Prostate gland (tissue), 2 donors: ENCODE measurements around the gene TPT1.

ENCODE experiments used
- POLR2A ChIP-seq: fragments of 450-650 bp; IDR thresholded peaks from one replicate; pipeline ENCODE4 v1.6.1; 2016; ENCODE audit warnings: antibody characterized with exemption, mild to moderate bottlenecking
- POLR2AphosphoS5 ChIP-seq: sonication (generic); formaldehyde crosslinking; IDR thresholded peaks from one replicate; pipeline ENCODE4 v1.6.1; 2017; ENCODE audit warnings: antibody characterized with exemption
- TF ChIP-seq, protein P1 (sequence below), 4 experiments: fragments of 200-600 bp in 2 of 4; fragments of 450-650 bp in 2 of 4; sonication (generic) in 2 of 4; IDR thresholded peaks; 1 replicate in 3 of 4; 2 replicates in 1 of 4; pipeline ENCODE4 v1.5.1; 2016 to 2019; ENCODE audit warnings: antibody characterized with exemption in 4 of 4, mild to moderate bottlenecking in 2 of 4, moderate library complexity in 2 of 4

DNA sequence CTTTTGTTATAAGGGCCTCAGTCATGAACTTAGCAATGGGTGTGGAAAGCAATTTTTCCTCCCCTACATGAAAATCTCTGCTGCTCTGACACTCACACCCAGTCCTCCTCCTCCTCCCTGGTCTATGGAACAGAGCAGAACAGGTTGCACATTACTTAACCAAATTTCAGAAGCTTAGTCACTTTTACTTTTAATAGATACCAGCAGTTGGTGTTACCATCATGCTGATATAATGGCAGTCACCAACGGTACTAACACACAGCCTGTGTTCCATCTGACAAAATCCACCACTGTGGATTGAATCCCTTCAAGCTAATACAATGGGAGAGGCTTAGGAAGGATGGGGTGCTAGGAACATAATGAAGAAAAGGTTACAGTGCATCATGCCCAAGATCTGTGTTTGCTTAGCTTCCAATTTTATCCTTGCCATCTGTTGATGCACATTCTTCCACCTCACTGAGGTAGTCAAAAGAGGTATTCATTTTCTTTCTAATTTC, 9.8 kb downstream of the TPT1 start:
- no peak for TF ChIP-seq POLR2A
- no peak for TF ChIP-seq POLR2AphosphoS5
- TF ChIP-seq, protein P1, sequence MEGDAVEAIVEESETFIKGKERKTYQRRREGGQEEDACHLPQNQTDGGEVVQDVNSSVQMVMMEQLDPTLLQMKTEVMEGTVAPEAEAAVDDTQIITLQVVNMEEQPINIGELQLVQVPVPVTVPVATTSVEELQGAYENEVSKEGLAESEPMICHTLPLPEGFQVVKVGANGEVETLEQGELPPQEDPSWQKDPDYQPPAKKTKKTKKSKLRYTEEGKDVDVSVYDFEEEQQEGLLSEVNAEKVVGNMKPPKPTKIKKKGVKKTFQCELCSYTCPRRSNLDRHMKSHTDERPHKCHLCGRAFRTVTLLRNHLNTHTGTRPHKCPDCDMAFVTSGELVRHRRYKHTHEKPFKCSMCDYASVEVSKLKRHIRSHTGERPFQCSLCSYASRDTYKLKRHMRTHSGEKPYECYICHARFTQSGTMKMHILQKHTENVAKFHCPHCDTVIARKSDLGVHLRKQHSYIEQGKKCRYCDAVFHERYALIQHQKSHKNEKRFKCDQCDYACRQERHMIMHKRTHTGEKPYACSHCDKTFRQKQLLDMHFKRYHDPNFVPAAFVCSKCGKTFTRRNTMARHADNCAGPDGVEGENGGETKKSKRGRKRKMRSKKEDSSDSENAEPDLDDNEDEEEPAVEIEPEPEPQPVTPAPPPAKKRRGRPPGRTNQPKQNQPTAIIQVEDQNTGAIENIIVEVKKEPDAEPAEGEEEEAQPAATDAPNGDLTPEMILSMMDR (IDR thresholded peaks at IDR 0.05), result no peak
